Glomerular visceral epithelial cell (primary cell): ENCODE data around the gene RFX8.
"Not testable (repeated sequence)": the region's sequence is repeated elsewhere in the genome, so short reads cannot be mapped to it uniquely, and the experiment has no call there.

ENCODE experiments used
- DNase-seq: peaks from one replicate; pipeline ENCODE4 v3.0.0-alpha.2; 2016; ENCODE audit errors: extremely low spot score

Gene RFX8

DNA sequence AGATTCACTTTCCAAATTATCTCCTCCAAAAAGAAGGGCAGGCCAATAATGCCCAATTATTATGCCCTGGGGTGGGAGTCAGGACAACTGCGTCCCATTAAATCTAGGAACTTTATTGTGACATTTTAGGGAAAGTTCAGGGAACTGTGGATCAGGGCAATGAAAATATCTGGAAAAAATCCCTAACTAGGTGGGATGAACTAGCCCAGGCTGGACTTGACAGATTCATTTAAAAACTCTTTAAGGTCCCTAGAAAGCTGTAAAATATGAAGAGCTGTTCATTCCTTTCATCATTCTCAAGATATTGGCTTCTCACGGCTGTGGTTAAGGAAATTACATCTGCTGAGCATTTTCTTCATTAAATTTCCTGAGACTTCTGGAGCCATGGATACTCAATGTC, 95.8 kb downstream of the RFX8 start:
- DNase-seq: no peak

DNA sequence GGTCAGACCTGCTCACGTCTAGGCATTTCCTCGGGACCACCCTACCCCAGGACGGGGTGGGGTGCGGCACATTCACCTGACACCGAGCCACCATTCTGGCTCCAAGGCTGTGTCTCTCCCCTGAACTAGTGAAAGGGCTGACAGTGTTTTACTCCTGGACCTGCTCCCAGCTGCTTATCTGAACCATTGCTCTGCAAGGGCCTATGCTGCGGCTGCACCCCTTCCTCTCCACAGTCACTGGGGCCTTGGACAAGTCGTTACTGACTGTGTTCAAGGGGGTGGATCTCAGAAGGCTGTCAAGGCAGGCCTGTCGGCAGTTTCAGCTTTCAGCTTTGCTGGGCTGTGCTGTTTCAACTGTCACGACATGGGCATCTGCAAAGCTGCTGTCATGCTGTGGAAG, 99.3 kb downstream of the RFX8 start:
- no peak for DNase-seq

DNA sequence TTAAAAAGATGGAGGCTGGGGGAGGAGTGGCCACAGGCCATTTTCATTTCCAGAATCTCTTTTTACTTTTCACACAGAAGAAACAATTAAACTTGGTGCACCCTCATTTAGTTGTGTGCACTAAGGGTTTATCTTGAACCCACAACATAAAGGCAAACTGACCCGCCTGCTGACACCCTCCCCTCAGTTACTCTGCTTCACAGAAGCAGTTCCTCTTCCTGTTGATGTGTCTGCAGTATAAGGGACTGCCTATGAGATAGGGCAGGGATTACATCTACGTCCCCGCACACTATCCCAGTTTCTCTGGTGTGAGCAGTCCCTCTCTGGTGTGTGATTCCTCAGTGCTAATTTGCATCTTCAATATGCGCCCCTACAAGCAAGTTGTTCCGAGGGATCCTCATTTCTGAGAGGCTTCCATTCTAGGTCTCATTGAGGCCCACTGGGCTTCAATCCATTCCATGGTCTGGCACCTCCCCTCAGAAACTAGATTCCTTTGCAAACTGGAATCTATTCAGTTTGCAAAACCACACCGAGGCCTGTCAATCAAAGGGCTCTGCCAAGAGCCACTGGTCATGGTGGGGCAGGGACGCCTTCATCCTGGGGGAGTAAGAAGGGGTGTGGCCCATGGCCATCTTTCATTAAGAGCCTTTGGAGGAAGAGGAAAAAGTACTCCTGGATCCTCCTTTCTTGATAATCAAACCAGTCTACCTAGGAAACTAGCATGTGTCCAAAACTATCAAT, 99.9 kb downstream of the RFX8 start:
- DNase-seq: no peak

DNA sequence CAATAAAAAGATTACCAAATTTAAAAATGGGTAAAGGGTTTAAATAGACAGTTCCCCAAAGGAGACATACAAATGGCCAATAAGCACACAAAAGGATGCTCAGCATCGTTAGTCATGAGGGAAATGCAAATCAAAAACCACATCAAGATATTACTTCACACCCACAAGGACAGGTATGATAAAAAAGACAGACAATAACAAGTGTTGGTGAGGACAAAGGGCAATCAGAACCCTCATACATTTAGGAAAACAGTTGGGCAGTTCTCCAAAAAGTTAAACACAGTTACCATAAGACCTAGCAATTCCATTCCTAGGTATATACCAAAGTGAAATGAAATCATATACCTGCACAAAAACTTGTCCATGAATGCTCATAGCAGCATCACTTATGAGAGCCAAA, 102.1 kb downstream of the RFX8 start:
- DNase-seq: no peak

DNA sequence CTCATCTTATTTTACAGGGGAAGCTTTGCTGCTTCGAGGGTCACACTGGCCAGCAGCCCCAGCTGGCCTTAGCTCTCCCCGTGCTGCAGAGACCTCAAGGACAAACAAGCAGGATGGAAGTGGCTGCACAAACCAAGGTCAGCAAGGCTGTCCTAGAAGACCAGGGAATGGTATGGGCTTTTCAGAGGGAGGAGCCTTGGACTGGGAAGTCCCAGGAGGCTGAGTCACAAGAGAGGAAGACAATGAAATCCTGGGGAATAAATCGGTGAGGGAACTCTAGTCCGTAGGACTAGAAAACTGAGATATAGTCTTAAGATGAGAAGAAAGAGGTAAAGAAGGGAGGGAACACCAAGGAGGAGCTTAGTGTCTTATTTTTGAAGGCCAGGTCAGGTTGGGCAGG, 103.3 kb downstream of the RFX8 start:
- DNase-seq: no peak

DNA sequence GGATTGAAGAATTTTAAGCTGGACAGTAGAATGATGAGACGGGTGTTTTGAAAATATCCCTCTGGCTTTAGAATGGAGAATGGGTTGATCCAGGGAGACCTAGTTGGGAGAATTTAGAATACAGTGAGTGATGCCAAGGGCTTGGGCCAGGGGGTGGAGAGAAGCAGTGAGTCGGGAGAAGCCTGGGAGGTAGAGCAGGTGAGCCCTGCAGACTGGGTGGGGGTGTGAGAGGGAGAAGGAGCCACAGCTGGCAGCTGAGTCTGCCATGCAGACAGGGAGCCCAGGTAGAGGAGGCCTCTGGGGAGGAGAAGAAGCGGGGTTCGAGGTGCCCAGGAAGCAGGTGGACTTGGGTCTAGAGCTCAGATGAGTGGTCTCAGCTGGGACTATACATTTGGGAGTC, 105.8 kb downstream of the RFX8 start:
- DNase-seq: no peak

DNA sequence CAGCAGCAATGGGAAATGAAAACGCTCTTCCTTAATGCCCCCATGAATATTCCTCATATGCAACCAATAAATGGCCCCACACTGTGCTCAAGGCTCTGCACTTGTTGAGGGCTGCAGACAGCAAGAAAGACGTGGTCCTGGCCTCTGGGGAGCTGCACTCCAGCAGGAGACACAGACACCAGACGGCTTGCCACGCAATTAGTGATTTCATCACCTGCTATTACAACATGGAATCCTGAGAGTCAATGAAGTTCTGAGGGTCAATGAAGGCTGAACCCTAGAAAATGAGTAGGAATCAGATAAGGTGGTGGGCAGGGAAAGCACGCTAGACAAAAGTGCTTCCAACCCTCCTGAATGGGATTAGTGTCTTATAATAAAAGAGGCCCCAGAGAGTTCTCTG, 106.5 kb downstream of the RFX8 start:
- no peak for DNase-seq

DNA sequence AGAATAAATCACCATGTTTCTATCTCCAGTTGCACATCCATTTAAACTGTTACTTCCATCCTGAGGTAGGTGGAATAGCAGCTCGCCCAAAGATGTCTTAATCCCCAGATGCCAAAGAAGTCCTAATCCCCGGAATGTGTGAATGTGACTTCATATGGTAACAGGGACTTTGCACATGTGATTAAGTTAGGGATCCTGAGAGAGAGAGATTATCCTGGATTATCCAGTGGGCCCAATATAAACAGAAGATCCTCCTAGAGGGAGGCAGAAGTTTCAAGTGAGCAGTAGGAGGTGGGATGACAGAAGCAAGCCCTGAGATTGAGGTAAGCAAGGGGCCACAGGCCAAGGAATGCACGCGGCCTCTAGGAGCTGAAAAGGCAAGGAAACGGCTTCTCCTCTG, 107.4 kb downstream of the RFX8 start:
- no peak for DNase-seq

DNA sequence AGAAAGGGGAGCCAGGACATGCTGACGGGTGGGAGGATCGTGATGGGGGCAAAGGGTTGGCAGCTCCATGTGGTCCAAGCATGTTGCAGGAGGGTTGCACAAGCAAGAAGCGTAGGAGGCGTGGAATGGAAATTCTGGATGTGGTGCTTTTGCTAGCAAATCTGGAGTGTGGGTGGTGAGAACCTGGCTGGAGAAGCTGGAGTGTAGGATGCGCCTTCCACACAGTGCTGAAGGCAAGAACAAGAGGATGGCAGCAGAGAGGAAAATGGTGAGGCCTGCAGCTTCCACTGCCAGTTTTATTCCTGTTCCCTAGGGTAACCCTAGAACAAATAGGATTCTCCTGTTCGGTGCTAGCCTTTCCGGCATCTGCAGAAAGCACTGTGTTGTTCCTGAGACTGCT, 110.0 kb downstream of the RFX8 start:
- no peak for DNase-seq

DNA sequence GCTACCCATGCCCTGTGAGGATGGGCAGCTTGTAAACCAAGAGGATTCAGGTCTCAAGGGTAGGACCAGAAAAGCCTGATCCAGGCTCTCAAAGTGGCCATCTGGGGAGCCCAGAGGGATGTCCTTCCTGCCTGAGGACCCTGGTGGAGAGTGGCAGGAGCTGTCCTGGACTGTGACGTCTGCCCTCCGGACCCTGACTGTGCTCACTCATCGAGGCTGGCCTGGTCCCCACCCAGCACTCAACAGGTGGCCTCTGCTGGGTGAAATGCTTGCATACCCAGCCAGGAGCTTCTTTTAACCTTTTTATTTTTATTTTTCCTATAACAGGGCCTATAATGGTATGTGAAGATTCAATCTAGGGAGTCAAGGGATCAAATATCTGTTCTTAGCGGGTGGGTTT, 112.1 kb downstream of the RFX8 start:
- DNase-seq: no peak

DNA sequence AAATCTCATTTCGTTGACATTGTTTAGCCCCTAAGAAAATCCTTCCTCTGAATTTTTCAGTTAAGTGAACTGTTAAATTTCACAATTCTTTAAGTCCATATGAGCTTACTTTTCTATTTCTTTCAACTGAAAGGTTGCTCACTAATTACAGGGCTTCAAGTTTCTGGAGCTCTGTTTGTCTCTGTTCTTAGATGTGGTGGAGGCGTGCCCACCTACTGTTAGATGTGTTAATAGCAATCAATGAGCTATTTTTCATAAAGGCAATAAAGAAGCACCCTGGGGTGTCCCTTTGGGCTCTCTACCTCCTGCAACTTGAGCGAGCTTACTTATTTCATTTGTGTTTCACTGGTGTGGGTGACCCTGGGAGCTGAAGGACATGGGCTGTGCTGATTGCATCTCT, 112.6 kb downstream of the RFX8 start:
- DNase-seq: no peak

DNA sequence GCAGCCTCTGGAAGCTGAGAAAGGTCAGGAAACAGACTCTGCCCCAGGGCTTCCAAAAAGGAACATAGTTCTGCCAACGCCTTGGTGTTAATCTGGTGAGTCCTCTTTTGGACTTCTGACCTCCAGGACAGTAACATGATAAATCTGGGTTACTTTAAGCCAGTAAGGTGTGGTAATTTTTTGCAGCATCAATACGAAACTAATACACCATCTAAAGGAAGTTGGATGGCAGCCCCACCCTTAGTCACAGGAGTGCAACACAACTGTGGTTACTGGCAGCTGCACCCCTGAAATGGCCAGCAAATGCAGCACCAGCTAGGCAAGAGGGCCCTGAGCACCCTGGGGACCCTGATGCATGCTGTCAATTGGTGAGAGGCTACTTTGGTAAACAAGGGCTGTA, 113.4 kb downstream of the RFX8 start:
- DNase-seq: no peak

DNA sequence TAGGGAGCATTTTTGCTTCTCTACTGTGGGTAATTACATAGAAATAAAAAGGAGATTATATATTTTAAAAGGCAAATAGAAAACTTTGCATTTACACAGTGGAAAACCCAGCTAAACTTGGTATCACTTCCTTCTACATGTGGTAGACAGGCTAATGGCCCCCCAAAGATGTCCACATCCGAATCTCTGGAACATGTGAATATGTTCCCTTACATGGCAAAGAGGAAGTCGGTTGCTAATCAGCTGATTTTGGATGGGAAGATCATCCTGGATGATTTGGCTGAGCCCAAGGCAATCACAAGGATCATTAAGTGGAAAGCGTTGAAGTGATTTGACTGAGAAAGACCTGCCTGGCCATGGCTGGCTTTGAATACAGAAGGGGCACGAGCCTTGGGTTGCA, 113.8 kb downstream of the RFX8 start:
- DNase-seq: no peak

DNA sequence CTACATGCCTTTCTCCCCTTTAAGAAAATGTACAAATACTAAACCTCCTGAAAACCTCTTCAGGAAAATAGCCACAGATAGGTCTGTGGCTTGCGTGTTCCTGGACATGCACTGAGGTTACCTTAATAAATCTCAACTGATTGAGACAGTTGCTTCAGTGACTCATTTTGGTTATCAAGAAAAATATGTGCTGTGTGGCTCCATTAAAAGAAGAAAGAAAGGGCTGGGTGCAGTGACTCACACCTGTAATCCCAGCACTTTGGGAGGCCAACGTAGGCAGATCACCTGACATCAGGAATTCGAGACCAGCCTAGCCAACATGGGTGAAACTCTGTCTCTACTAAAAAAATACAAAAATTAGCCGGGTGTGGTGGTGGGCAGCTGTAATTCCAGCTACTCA, 114.7 kb downstream of the RFX8 start:
- peak; percentile 85 for DNase-seq

DNA sequence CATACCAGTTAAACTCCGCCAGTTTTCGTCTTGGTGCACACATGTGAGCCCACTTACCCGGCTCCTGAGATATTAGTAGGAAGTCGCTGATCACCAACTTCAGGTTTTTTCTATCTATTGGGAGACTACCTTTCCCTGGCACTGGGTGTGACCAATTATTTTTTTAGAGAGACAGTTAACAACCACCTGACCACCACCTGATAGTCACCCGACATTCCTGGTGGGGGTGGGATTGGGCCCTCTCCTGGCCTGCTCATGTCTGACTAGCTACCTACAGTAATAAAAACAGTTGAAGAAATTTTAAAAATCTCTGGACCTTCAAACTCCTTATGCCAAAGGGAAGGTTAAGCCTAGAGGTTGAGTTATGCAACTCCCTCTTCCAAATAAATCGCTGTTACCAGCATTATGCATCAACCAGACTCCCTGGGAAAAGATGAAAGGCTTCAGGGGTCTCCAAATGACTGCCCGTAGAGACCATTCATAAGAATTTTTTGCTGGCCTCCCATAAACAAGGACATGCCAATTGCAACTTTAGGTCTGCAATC, 115.4 kb downstream of the RFX8 start:
- DNase-seq: no peak

DNA sequence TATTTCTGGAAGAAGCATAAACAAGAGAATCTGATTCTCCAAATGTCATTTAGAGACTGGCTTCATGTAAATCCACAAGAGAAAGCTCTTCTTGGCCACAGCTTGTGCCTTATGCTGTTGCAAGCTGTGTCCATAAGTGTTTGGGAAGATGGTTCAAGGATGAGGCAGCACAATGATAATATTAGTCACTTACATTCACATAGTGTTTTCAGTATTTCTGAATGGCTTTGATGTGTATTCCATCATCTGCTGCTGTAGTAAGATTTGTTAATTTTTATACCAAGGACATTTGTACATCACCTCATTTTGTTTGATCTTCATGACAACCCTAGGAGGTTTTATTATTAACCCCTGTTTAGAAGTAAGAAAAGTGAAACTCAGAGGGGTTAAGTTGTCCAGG, 117.5 kb downstream of the RFX8 start:
- peak; percentile 39 for DNase-seq

DNA sequence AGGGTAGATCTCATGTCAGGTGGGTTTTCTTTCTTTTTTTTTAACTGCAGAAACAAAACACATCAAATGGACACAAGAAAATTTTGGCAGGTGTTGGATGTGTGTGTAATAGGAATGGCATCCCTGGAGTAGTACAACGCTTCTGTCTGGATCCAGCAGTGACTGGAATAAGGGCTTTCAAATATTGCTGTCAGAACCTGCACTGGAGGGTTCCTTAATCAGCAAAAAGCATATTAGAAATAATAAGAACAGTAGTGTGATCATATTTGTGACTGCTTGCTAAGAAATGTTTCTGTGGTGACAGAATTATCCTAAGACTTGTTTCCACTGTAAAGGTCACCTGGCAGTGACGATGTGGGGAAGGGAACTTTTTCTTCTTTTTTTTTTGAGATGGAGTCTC, 118.4 kb downstream of the RFX8 start:
- peak; percentile 25 for DNase-seq

DNA sequence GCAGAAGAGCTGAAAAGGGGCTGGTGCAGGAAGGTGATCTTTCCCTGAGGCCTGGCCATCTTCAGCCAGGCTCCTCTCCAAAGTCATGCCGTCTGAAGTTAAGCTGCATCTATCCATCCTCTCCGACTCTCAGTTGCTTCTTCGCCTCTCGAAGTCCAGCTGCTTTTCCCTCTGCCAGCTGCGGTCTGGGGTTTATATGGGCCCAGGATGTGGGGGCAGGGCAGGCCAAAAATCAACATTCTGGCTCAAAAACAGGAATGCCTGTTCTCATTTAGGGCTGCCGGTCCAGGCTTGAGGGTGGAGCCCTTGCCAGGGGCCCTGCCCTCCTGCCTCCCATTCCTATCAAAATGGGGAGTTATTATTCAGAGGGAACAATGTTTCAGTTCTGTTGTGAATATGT, 118.9 kb downstream of the RFX8 start:
- no peak for DNase-seq

DNA sequence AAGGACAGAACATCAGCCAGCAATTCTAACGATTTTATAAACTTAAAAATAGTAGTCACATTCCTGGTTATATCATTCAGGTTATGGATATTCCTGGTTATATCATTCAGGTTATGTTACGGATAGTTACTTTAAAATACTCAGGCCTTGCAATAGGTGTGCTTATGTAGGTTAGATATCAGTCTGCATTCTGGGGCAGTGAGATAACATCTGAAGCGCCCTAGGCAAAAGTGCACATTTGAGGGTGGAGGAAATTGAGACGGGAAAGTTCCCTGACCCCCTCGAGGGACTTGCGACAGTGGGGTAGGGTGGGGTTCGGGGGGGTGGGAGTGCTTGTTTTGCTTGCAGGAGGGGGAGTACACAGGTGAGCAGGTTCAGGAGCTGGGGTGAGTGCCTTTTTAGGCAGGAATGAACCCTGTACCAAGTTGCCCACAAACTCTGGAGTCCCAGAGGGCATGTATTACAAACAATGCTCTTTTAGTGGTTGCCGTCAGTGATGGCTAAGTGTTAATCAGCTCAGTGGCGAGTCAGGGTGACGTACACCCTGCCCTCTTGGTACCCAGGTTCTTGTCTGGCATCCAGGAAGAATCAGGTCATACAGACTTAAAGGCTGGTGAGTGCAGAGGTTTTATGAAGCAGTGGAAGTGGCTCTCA, 119.4 kb downstream of the RFX8 start:
- DNase-seq: no peak

DNA sequence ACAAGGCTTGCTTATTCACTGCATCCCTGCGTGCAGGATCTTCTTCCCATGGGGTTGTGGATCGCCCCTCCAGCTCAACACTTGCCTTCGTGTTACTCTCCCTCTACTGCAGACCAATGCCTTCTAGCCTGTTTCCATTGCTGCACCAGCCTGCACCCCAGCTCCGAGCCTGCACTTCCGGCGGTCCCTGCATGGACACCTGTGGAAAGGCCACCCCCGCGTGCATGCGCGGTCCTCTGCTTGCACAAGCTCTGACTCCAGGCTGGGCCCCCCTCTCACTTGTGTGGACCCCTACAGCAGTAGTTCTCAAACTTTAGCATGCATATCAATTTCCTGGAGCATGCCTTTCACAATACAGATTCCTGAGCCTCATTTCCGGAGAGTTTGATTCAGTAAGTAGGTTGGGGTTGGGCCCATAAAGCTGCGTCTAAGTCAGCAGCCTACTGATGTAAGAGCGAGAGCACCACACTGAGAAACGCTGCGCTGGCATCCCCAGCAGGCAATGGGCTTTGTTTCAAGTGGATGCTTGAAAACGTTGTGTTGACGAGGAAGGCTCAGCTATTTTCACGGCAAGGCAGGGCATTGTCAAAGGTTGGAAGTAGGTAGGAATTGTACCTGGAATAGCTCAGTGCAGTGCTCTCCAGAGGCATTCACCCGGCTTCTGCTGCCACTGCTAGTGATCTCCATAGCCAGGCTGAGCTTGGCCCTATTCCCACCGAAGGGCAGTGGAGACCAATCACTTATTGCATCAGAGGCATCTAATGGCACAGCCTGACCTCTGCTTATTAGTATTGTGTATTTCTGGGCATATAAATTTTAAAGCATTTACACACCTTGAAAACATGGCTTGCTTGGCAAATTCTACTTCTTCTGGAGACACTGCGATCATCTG, 120.2 kb downstream of the RFX8 start:
- DNase-seq: no peak

DNA sequence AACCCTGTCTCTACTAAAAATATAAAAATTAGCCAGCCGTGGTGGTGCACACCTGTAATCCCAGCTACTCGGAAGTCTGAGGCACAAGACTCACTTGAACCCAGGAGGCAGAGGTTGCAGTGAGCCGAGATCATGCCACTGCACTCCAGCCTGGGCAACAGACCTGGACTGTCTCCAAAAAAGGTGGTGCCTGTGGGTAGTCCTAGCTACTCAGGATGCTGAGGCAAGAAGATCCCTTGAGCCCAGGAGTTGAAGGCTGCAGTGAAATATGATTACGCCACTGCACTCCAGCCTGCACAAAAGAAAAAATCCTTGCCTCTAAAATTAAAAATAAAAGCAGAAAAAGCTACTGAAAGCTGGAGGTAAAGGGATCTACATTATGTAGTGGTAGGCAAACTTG, 122.3 kb downstream of the RFX8 start:
- DNase-seq: not testable (repeated sequence)

DNA sequence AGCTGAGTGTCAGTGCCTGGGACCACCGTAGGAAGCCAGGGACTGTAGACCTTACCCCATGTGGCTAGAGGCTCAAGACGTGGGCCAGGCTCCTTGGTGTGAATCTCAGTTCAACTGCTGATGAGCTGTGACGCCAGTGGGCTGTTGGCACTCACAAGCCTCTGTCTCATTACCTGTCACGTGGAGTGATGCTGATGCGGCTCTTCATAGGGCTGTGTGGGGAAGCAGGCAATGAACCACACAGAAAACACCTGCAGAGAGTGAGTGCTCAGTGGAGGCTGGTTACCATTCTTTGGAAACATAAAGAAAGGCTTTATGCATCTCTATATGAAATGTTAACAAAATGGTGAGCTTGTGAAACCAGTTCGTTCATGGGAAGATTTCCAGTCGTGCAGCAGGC, 123.7 kb downstream of the RFX8 start:
- no peak for DNase-seq
